ENCODE results near the gene KIF13A.

Gene KIF13A

GRCh38 chr6:17709476-17709875, 278.0 kb downstream of the KIF13A start:
- no peak for DNase-seq
